SW480 (cell line): Measurements from ENCODE around the gene PPP1R11.

Experiments
- DNase-seq: peaks from one replicate; pipeline ENCODE4 v3.0.0-alpha.2; 2016; ENCODE audit warnings: low spot score

Gene PPP1R11

GRCh38 chr6:30061858-30062458 lies 5.0 kb upstream of the PPP1R11 start:
- peak; percentile 49 for DNase-seq

- DNase-seq, result no peak
Observed at GRCh38 chr6:30062471-30063178, 4.4 kb upstream of the PPP1R11 start.

GRCh38 chr6:30063315-30063714 lies 3.7 kb upstream of the PPP1R11 start:
- no peak for DNase-seq

- no peak for DNase-seq
Observed at GRCh38 chr6:30066082-30066481, 916 bp upstream of the PPP1R11 start.

GRCh38 chr6:30067460-30068139 lies 602 bp downstream of the PPP1R11 start:
- no peak for DNase-seq

- DNase-seq, result no peak
Observed at GRCh38 chr6:30071081-30071818, 4.3 kb downstream of the PPP1R11 start.

- DNase-seq, result no peak
Observed at GRCh38 chr6:30071858-30072257, 4.9 kb downstream of the PPP1R11 start.

- DNase-seq, result no peak
Observed at GRCh38 chr6:30073489-30074235, 6.7 kb downstream of the PPP1R11 start.

- DNase-seq, result no peak
Observed at GRCh38 chr6:30074331-30075093, 7.5 kb downstream of the PPP1R11 start.

- DNase-seq, result no peak
Observed at GRCh38 chr6:30075094-30075789, 8.2 kb downstream of the PPP1R11 start, which contains the start of gene RNF39. Gene RNF39 (minus strand): TSS chr6:30075769. CDS start chr6:30075585, 184 bp downstream.

GRCh38 chr6:30075790-30076732 lies 9.1 kb downstream of the PPP1R11 start:
- DNase-seq, result peak; percentile 81

- no peak for DNase-seq
Observed at GRCh38 chr6:30077218-30077617, 10.2 kb downstream of the PPP1R11 start.

- DNase-seq, result no peak
Observed at GRCh38 chr6:30087876-30088275, 20.9 kb downstream of the PPP1R11 start.

- peak; percentile 75 for DNase-seq
Observed at GRCh38 chr6:30091577-30092381, 24.8 kb downstream of the PPP1R11 start.

- no peak for DNase-seq
Observed at GRCh38 chr6:30092852-30093543, 26.0 kb downstream of the PPP1R11 start.

GRCh38 chr6:30093951-30094661 lies 27.1 kb downstream of the PPP1R11 start:
- no peak for DNase-seq

- DNase-seq, result no peak
Observed at GRCh38 chr6:30096829-30097228, 29.8 kb downstream of the PPP1R11 start.
